IPS-11a (cell line): ENCODE data around the gene ZCCHC14.
"Not testable (repeated sequence)": the region's sequence is repeated elsewhere in the genome, so short reads cannot be mapped to it uniquely, and the experiment has no call there.

ENCODE experiments used
- H3K4me3 ChIP-seq: one replicate; pipeline ENCODE4 v1.5.1; 2013; ENCODE audit warnings: low read depth, low read length, control low read depth

The ZCCHC14 gene

GRCh38 chr16:87366930-87367329 lies 125.9 kb downstream of the ZCCHC14 start:
- H3K4me3 ChIP-seq = no peak overlapping the region

GRCh38 chr16:87366288-87366687 lies 126.5 kb downstream of the ZCCHC14 start:
- no peak overlapping the region for H3K4me3 ChIP-seq

- no peak overlapping the region for H3K4me3 ChIP-seq
Observed at GRCh38 chr16:87365021-87365713, 127.7 kb downstream of the ZCCHC14 start.

DNA sequence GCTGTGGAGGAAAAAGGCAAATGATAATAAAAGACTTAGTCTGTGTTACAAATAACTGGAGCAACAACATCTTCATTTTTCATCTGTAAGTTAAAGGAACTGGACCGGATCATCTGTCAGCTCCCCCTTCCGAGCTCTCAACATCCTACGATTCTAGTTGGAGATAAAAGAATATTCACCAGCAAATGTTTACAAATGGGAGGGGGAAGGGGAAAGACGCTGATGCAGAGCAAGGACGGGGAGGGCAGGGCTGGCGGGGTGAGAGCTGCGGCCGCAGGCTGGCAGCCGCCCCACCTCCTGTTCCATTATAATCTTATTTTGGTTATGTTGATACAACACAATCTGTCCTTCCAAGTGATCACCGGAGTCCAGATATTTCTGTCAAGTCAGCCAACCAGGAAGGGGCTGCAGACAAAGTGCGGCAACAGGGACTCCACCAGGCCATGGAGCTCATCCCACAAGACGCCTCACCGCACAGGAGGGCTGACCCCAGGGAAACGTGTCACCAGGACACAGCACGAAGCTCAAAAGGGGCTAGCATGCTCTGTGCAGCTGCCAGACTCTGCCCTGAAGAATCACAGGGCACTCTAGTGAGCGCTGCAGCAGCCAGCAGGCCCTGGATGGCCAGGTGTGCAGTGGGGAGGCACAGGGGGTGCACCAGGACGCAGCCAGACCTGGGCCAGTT lies 128.9 kb downstream of the ZCCHC14 start:
- H3K4me3 ChIP-seq = no peak overlapping the region

DNA sequence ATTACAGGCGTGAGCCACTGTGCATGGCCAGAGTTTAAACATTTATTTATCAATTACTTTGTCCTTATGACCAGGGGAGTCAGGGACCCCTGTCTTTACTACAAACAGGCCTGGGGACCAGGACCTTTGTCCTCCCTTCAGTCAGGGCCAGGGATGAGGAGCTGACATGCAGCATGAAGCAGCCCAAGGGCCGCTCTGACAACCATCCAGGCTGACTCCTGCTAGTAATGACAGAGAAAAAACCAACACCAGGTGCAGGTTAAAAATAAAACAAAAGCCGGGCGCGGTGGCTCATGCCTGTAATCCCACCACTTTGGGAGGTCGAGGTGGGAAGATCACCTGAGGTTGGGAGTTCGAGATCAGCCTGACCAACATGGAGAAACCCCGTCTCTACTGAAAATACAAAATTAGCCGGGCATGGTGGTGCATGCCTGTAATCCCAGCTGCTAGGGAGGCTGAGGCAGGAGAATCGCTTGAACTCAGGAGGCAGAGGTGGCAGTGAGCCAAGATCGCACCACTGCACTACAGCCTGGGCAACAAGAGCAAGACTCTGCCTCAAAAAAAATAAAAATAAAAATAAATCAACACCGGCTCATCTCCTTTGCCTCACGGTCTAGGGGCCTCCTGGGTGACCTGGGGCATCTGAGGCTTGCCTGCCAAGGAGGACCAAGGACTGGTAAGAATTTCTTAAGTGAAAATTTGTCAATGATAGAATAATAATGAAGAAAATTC lies 129.8 kb downstream of the ZCCHC14 start:
- not testable (repeated sequence) for H3K4me3 ChIP-seq

DNA sequence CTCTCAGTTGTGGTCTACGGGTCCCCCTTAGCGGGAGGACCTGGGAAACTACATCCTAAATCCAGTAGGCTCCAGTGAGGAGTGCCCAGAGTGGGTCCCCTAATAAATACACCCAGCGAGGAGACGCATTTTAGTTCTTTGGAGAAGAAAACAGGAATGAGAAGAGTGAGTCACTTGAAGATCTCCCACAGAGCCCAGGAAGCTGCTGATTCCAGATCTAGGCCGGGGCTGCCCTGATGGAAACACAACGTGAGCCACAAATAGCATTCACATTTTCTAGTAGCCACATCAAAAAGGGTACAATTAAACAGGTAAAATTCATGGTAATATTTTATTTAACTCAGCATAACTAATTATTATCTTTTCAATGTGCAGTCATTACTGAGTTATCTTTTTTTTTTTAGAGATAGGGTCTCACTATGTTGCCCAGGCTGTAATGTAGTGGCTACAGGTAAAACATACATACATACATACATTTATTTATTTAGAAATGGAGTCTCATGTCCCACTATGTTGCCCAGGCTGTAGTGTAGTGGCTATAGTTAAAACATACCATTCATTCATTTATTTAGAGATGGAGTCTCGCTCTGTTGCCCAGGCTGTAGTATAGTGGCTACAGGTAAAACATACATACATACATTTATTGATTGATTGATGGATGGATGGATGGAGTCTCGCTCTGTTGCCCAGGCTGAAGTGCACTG lies 130.8 kb downstream of the ZCCHC14 start:
- H3K4me3 ChIP-seq = no peak overlapping the region

- no peak overlapping the region for H3K4me3 ChIP-seq
Observed at GRCh38 chr16:87360862-87361610, 131.8 kb downstream of the ZCCHC14 start.

- no peak overlapping the region for H3K4me3 ChIP-seq
Observed at GRCh38 chr16:87359121-87359520, 133.7 kb downstream of the ZCCHC14 start.

GRCh38 chr16:87358696-87359095 lies 134.1 kb downstream of the ZCCHC14 start:
- H3K4me3 ChIP-seq = no peak overlapping the region

GRCh38 chr16:87358250-87358649 lies 134.6 kb downstream of the ZCCHC14 start:
- no peak overlapping the region for H3K4me3 ChIP-seq

DNA sequence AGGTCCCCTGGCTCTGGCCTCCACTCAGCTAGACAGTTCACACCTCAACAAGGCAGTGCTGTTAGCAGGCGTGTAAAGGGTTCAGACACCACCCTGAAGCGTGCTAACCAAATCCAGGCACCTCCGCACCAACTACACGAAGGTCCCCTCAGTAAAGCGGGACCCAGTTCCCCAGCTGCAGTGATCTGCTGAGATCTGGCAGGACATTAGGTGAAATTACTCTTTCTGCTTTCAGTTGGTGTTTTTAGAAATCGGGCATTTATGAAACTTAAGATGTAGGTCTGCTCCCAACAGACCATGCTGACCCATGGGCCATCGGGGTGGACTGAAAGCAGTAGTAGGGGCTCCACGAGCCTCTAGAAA lies 136.4 kb downstream of the ZCCHC14 start:
- no peak overlapping the region for H3K4me3 ChIP-seq
